AG10803 (cell line): ENCODE results near the gene YAP1.

Source experiments
- DNase-seq: peaks from one replicate; pipeline ENCODE4 v3.0.0; 2010; ENCODE audit warnings: low read depth
- H3K4me3 ChIP-seq: 2 replicates; pipeline ENCODE4 v1.5.1; 2011; ENCODE audit warnings: mild to moderate bottlenecking, low read length, control low read depth
- CTCF ChIP-seq: conservative IDR thresholded peaks from 2 replicates; pipeline ENCODE4 v1.5.1; 2011; ENCODE audit warnings: mild to moderate bottlenecking, low read length, control low read depth, inconsistent platforms

Gene YAP1

DNA sequence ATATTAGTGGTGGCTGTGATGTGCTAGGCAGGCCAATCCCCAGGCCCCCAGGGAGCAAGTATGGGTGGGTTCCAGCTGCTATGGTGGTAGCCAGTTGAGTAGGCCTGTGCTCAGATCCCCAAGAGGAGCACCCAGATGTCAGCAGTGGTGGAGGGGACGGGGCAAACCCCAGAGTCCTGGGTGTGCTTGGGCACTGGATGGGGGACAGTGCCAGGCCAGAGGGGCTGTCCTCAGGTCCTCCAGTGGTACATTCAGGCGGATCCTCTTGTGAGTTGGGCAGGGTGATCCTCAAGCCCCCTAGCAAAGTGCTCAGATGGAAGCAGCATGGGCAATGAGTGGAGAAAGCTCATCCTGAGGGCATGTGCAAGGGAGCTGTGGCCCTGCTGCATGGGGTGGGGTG lies 37.0 kb upstream of the YAP1 start:
- TF ChIP-seq CTCF: no peak
- no peak overlapping the region for H3K4me3 ChIP-seq
- no peak for DNase-seq

DNA sequence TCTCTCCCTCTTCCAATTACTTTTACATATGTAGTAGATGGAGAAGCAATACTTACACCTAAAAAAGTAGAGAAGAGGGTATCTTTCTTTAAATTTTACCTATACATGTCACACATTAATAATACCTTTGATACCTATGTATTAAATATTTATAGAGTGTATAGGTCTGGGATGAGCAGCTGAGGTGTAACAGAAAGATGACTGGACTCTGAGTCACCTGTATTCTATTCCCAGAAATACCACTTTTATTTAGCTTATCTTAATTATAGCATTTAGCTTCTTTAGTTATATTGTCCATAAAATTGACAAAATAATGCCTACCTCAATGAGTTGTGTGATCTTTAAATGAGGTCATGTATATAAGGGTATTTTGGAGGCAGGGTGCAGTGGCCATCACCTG lies 30.6 kb upstream of the YAP1 start:
- TF ChIP-seq CTCF: no peak
- no peak overlapping the region for H3K4me3 ChIP-seq
- no peak for DNase-seq

GRCh38 chr11:102081313-102081712 lies 28.9 kb upstream of the YAP1 start:
- no peak overlapping the region for H3K4me3 ChIP-seq
- no peak for TF ChIP-seq CTCF
- DNase-seq: peak; percentile 15

DNA sequence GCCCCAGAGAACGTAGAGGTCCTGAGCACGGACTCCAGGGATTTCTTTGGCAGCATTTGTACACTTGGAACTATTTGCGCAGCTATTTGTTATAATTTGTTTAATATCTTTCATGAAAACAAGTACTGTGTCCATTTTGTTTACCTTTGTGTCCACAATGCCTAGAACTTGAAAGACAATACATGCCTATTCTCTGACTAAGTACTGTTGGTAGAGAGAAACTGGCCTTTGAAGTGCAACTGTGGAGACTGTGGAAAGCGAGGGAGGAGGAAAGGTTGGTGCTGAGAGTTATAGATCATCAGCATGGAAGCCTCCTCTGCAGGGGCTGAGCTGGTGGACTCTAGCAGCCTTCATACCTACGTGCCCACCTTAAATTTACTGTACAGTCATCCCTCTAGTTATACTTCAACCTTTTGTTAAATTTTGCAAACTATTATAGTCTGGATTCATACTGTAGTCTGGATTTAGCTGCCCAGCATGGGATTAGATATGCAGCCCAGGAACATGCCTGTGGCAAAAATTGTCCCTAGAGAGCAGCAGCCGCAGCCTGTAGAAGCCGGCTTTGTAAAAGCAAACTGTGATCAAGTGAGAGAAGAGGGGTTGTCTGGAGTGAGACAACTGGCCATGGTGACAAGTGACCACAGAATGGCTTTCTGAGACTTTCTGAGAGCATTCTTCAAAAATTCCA lies 24.2 kb upstream of the YAP1 start:
- H3K4me3 ChIP-seq: no peak overlapping the region
- no peak for DNase-seq

GRCh38 chr11:102097186-102097585 lies 13.1 kb upstream of the YAP1 start:
- no peak for DNase-seq
- no peak overlapping the region for H3K4me3 ChIP-seq
- TF ChIP-seq CTCF: no peak

More for the DNA sequence above, 24.2 kb upstream of the YAP1 start:
- TF ChIP-seq CTCF: no peak

- H3K4me3 ChIP-seq: no peak overlapping the region
- no peak for DNase-seq
- no peak for TF ChIP-seq CTCF
These were observed 10.5 kb upstream of the YAP1 start for GRCh38 chr11:102099755-102100154.

- DNase-seq: no peak
- no peak for TF ChIP-seq CTCF
- H3K4me3 ChIP-seq: peak overlapping the region; percentile 75
These were observed 1.4 kb upstream of the YAP1 start for GRCh38 chr11:102108734-102109440.
